ENCODE results near the gene ADARB2. TPM values are rescaled to one million over a fixed set of nuclear protein-coding genes. Genes with fewer than 3 reads are reported as not detected.

Gene ADARB2
- polyA plus RNA-seq, 6 donors from 2014 or later: 0.10 to 0.12 TPM; not detected in 4

DNA sequence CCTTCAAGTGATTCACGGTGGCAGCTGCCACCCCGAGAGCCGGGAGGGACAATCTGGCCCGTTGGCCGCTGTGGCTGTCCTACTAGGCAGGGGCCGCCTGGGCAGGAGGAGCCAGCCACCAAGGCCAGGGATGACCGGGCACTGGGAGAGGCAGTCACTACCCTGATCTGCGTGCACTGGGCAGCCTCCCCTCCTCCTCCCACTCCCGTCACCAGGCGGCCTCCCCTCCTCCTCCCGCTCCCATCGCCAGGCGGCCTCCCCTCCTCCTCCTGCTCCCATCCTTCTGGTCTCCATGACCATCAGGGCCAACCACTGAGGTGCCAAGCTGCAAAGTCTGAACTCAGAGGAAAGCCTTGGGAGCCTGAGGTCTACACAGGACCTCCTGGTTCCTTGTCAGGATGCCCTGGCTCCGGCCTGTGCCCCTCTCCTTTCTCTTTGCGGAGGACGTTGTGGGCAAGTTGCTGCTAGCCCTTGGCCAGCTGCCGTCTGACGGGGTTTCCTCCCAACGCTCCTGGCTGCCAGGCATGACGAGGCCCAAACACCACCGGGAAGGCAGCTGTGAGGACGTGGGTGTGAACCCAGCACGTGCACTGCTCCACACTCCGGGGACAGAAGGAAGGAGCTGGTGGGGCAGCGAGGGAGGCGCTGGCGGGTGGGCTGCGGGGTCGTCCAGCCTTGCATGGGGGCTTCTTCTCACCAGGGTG is 550.0 kb downstream of the ADARB2 start:
- ATAC-seq (ENCODE audit: low read depth in 2 of 2) (no peak), DNase-seq (no peak)
- H3K27ac Mint-ChIP-seq: no peak overlapping the region
- H3K4me3 Mint-ChIP-seq: no peak overlapping the region
- H3K36me3 Mint-ChIP-seq: no peaks in the 10 kb centered on the region
- no peaks in the 10 kb centered on the region for H3K4me1 Mint-ChIP-seq
- H3K27me3 Mint-ChIP-seq: peaks cover 0 to 22% (median 6%) of the 10 kb centered on the region in 3 donors
- no peaks in the 10 kb centered on the region for H3K9me3 Mint-ChIP-seq

DNA sequence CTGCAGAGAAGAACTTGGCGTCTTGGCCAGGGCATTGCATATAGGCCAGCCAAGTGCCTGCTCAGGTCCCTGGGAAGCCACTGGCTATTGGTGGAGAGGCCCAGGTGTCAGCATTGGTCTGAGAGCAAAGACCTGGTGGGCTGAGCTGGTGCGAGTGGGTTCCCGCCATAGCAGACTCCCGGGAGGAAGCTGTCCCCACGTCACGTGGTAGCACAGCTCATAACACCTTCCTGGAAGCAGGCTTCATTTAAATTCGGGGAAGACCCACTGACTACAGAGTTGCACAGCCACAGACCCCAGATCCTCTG is 550.7 kb downstream of the ADARB2 start:
- H3K27ac Mint-ChIP-seq: no peak overlapping the region
- H3K9me3 Mint-ChIP-seq: no peaks in the 10 kb centered on the region
- peaks cover 0 to 22% (median 6%) of the 10 kb centered on the region in 3 donors for H3K27me3 Mint-ChIP-seq
- no peaks in the 10 kb centered on the region for H3K4me1 Mint-ChIP-seq
- no peak overlapping the region for H3K4me3 Mint-ChIP-seq
- H3K36me3 Mint-ChIP-seq: no peaks in the 10 kb centered on the region
- DNase-seq (no peak), ATAC-seq (ENCODE audit: low read depth in 2 of 2) (no peak)

DNA sequence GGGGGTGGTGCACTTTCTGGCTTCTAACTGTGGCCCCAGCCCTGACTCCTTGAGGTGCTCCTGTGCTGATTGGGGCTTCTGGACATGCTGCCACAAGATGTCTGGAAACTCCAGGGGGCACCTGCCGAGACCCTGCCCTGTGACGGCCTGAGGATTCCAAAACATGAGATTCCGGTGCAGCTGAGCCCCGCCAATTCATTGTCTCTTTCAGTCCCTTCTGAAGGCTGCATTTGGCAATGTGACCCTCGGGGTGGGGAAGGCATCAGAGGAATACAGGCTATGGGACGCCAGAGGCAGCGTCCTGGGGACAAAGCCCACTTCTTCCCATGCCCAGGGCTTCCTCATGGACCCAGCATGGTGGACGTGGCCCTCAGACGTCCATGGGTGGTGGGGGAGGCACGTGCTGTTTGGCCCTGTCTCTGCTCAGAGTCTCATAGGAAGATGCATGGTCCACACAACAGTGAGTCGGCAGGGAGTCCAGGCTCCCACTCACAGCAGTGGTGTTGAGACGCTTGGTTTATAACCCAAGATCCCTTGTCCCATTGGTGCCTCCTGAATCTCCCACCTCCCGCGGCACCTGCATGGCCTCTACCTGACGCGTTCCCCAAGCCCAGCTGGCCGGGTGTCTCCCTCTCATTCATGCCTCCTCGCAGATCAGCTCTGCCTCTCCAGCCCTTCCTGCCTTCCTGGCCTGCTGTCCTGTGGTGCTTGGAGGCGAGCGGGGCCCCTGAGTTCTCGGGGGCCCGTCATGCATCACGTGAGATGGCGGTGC is 551.2 kb downstream of the ADARB2 start:
- no peaks in the 10 kb centered on the region for H3K9me3 Mint-ChIP-seq
- H3K27ac Mint-ChIP-seq: no peak overlapping the region
- ATAC-seq (ENCODE audit: low read depth in 2 of 2) (no peak), DNase-seq (no peak)
- no peak overlapping the region for H3K4me3 Mint-ChIP-seq
- H3K36me3 Mint-ChIP-seq: no peaks in the 10 kb centered on the region
- H3K4me1 Mint-ChIP-seq: no peaks in the 10 kb centered on the region
- H3K27me3 Mint-ChIP-seq: peaks cover 0 to 22% (median 6%) of the 10 kb centered on the region in 3 donors

DNA sequence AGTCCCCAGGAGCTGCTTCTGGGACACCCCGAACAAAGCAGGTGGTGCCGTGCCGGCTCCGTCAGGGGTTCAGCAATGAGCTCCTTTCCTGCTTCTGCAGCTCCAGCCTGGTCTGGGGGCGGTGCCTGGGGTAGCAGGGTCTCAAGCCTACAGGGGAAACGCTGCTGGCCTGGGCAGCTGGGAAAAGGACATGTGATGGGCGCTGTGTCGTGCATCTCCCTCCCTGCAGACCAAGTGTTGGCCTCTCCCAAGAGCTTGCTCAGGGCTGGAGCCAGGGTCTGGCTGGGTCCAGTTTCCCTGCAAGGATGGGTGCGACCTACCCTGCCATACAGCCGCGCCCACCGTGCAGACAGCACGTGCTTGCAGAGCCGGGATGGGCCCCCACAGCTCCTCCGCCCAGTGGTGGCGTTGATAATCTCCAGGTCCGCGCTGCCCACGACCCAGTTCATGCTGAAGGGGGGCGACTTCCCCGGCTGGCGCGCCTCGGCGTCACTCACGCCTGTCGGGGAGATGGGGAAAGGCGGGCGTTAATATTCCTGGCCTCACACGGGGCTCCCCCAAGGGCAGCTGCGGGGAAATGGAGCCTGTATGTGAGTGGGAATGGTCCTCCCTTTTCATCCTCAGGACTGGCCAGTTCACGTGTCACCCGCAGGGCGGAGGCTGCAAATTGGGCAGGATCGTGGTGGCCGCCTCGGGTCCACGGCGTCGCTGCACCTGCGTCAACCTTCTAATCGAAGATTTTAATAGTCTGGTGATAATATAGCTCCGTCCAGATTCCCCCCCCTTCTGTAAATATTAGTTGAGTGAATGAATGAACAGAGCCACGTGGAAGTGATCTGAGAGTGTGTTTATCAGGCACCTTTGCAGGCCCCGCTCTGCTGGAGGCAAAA is 552.5 kb downstream of the ADARB2 start:
- Mint-ChIP-seq H3K4me1 (no peaks in the 10 kb centered on the region), H3K9me3 (peaks cover 0 to 2% (median 0%) of the 10 kb centered on the region in 7 donors), H3K36me3 (no peaks in the 10 kb centered on the region), H3K27ac (no peak overlapping the region), H3K4me3 (no peak overlapping the region), H3K27me3 (peaks cover 0 to 24% (median 10%) of the 10 kb centered on the region in 3 donors)
- DNase-seq: no peak
- ATAC-seq (ENCODE audit: low read depth in 2 of 2): no peak

DNA sequence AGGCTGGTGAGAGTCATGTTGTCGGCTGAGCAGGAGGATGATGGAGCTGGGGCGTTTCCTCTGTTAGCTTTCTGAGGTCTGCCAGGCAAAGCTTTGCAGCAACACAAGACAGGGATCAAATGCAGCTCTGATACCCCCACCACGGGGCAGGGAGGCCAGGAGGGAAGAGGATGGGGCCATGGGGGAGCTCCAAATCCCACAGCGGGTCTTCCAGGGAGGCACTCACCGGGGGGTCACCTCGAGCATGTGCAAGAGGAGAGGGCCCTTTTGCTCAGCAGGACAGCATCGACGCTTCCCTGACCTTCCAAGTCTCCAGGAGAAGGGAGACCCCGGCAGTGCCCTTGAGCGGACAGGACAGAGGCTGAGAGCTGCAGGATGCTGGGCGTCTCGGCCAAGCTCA is 553.6 kb downstream of the ADARB2 start:
- H3K4me1 Mint-ChIP-seq: no peaks in the 10 kb centered on the region
- H3K4me3 Mint-ChIP-seq: no peak overlapping the region
- peaks cover 0 to 2% (median 0%) of the 10 kb centered on the region in 7 donors for H3K9me3 Mint-ChIP-seq
- peaks cover 8 to 17% (median 10%) of the 10 kb centered on the region in 3 donors for H3K27me3 Mint-ChIP-seq
- ATAC-seq (ENCODE audit: low read depth in 2 of 2) (no peak), DNase-seq (no peak)
- no peaks in the 10 kb centered on the region for H3K36me3 Mint-ChIP-seq
- H3K27ac Mint-ChIP-seq: no peak overlapping the region

DNA sequence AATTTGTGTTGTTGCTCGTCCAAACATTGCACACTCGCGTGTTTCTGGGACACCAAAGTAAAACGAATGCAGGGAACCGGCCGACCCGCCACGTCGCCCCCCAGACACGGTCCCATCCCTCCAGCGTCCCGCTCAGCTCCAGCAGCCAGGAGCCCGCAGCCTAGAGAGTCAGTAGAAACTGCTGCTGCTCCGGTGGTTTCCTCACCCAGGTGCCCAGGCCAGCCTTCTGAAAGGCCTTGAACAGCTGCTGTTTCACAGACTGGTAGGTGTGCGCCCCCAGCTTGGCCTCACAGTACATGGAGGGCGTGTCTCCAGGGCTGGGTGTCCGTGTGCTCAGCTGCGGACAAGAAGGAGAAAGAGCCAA is 554.3 kb downstream of the ADARB2 start:
- Mint-ChIP-seq H3K4me1 (no peaks in the 10 kb centered on the region), H3K9me3 (peaks cover 0 to 2% (median 0%) of the 10 kb centered on the region in 7 donors), H3K27ac (no peak overlapping the region), H3K4me3 (no peak overlapping the region), H3K36me3 (no peaks in the 10 kb centered on the region), H3K27me3 (peaks cover 8 to 15% (median 10%) of the 10 kb centered on the region in 3 donors)
- DNase-seq (no peak), ATAC-seq (ENCODE audit: low read depth in 2 of 2) (no peak)

DNA sequence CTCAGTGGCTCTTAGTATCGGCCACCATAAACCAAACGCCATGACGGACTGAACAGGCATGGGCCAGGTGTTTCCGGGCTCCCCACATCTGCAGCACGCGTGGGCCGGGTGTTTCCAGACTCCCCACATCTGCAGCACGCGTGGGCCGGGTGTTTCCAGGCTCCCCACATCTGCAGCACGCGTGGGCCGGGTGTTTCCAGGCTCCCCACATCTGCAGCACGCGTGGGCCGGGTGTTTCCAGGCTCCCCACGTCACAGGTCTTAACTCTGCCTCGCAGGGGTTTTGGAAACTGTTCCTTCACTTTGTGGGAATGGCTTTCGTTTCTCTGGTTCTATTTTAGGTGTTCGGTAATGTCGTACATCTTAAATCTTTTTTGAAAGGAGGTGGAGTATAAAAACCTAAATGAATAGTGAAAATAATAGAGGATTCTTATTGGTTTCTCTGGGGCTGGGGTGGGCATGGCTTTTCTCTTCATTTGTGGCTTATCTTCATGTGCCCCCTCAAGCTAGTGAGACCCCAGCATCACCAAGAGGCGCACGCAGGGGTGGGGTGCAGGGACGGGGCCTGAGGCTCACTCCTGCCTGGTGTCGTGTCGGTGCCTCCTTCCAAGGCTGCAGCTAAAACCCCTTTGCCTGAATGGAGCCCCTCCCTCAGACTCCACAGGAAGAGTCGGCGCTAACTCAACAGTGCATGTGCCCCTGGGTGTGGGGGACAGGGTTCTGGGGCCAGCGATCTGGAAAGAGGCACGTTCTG is 554.9 kb downstream of the ADARB2 start:
- no peaks in the 10 kb centered on the region for H3K36me3 Mint-ChIP-seq
- H3K4me3 Mint-ChIP-seq: no peak overlapping the region
- peaks cover 8 to 15% (median 10%) of the 10 kb centered on the region in 3 donors for H3K27me3 Mint-ChIP-seq
- H3K27ac Mint-ChIP-seq: no peak overlapping the region
- H3K9me3 Mint-ChIP-seq: peaks cover 0 to 2% (median 0%) of the 10 kb centered on the region in 7 donors
- H3K4me1 Mint-ChIP-seq: no peaks in the 10 kb centered on the region
- DNase-seq (no peak), ATAC-seq (ENCODE audit: low read depth in 2 of 2) (no peak)

DNA sequence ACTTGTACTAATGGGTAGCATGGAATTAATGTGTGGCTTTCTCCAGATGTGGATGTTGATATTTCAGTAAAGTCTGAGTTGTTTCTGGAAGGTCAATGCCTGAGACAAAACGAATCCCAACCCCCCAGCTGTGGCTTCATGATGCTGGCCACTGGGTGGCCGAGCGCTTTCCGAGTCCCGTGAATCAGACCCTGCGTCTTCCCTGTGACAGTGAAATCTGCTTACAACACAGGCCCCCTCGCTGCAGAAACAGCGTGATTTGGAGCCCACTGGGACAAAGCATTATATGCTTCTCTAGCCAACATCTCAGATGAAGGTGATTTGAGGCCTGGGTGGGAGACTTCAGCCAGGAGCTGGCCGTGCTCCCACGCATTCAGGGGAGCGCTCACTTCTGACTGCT is 556.5 kb downstream of the ADARB2 start:
- no peak for ATAC-seq (ENCODE audit: low read depth in 2 of 2)
- no peak for DNase-seq
- H3K4me1 Mint-ChIP-seq: no peaks in the 10 kb centered on the region
- H3K27me3 Mint-ChIP-seq: peaks cover 8 to 15% (median 10%) of the 10 kb centered on the region in 3 donors
- H3K27ac Mint-ChIP-seq: peak overlapping the region in 1 of 6 donors; percentile 52
- no peak overlapping the region for H3K4me3 Mint-ChIP-seq
- H3K9me3 Mint-ChIP-seq: peaks cover 0 to 2% (median 0%) of the 10 kb centered on the region in 7 donors
- no peaks in the 10 kb centered on the region for H3K36me3 Mint-ChIP-seq

DNA sequence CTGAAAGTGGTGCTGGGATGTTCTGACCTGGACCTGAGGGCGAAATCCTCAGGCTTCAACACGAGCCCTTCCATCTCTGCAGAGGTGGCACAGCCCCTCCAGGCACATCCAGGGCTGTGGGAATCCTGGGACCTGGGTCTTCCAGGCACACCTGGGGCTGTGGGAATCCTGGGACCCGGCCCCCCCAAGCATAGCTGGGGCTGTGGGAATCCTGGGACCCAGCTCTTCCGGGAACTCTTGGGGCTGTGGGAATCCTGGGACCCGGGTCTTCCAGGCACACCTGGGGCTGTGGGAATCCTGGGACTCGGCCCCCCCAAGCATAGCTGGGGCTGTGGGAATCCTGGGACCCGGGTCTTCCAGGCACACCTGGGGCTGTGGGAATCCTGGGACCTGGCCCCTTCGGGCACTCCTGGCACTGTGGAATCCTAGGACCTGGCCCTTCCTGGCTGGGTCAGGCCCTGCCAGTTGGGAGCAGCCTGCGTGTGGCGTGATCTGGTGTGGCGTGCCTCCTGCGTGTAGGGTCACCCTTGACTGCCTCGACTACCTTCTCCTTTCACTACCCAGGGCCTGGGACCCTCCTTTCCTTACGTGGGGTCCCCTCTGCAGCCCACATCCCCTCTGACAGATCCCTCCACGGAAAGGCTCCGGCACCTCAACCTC is 557.1 kb downstream of the ADARB2 start:
- peak overlapping the region in 1 of 6 donors; percentile 88 for H3K27ac Mint-ChIP-seq
- H3K36me3 Mint-ChIP-seq: no peaks in the 10 kb centered on the region
- DNase-seq: no peak
- H3K4me3 Mint-ChIP-seq: no peak overlapping the region
- ATAC-seq (ENCODE audit: low read depth in 2 of 2): no peak
- H3K9me3 Mint-ChIP-seq: peaks cover 0 to 2% (median 0%) of the 10 kb centered on the region in 7 donors
- no peaks in the 10 kb centered on the region for H3K4me1 Mint-ChIP-seq
- peaks cover 10 to 15% (median 11%) of the 10 kb centered on the region in 3 donors for H3K27me3 Mint-ChIP-seq

DNA sequence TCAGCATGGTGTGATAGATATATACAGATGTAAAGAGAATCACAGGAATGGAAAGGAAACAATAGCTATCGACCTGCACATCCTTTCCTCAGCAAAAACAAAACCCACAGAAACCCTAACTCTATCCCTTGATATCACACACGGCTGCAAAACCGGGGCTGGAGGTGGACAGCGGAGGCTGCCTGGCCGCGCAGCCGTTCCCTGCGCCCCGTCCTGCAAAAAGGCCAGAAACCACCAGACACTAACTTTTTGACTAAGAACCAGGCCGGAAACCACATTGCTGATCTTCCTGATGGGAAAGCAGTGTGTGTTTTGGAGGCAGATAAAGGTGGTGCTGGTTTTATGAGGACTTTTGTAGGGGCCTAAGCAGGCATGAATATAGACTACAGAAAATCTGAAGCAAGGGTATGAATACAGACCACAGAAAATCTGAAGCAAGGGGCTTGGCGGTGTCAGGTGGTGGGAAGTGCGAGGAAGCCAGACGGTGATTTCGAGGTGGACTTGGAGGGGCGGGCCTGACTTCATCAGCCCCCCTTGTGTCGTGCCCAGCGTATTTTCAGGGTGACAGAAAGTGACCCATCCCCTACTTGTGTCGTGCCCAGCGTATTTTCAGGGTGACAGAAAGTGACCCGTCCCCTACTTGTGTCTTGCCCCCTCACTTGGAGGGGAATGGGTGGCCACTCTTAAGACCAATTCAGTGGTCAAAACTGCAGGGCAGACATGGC is 557.8 kb downstream of the ADARB2 start:
- no peak overlapping the region for H3K4me3 Mint-ChIP-seq
- H3K9me3 Mint-ChIP-seq: peaks cover 0 to 2% (median 0%) of the 10 kb centered on the region in 7 donors
- H3K27me3 Mint-ChIP-seq: peaks cover 10 to 15% (median 13%) of the 10 kb centered on the region in 3 donors
- no peak for ATAC-seq (ENCODE audit: low read depth in 2 of 2)
- DNase-seq: no peak
- no peak overlapping the region for H3K27ac Mint-ChIP-seq
- H3K4me1 Mint-ChIP-seq: no peaks in the 10 kb centered on the region
- H3K36me3 Mint-ChIP-seq: no peaks in the 10 kb centered on the region

DNA sequence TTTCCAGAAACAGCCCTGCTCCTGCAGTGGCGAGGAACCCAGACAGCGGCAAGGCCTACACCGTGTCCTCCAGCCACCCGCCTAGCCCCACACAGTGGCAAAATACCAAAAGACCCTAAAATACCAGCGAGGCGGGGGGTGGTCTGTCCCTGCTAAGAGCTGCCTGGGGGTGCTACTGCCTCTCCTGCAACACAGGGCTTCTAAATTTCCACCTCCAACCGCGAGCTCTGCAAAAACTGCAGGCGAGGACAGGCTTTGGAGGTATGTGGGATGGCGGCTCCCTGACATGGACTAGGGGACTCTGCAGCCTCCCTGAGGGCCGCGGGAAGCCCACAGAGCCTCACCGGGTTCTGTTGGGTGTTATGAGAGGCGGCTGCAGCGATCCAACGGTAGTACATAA is 558.8 kb downstream of the ADARB2 start:
- H3K36me3 Mint-ChIP-seq: no peaks in the 10 kb centered on the region
- H3K4me1 Mint-ChIP-seq: no peaks in the 10 kb centered on the region
- no peak overlapping the region for H3K27ac Mint-ChIP-seq
- no peak overlapping the region for H3K4me3 Mint-ChIP-seq
- peaks cover 0 to 2% (median 0%) of the 10 kb centered on the region in 7 donors for H3K9me3 Mint-ChIP-seq
- ATAC-seq (ENCODE audit: low read depth in 2 of 2) (no peak), DNase-seq (no peak)
- peaks cover 14 to 19% (median 16%) of the 10 kb centered on the region in 3 donors for H3K27me3 Mint-ChIP-seq

DNA sequence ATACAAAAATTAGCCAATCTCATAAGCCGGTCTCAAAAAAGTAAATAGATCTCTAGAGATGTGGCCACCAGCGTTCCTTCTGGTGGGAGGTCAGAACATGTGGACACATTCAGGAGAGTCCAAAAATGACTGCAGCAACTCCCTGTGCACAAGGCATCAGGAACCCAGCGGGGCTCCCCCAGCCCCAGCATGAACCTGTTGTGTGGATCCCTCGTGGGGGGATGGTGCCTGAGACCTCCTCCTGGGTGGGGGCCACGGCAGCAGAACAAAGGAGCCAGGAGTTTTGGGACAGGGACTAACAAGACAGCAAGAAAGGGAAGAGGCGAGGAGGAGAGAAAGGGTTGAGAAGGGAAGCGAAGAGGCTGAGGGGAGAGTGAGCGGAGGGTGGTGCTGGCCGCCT is 559.4 kb downstream of the ADARB2 start:
- DNase-seq (no peak), ATAC-seq (ENCODE audit: low read depth in 2 of 2) (no peak)

More for the DNA sequence above, 559.4 kb downstream of the ADARB2 start:
- H3K27me3 Mint-ChIP-seq: peaks cover 12 to 19% (median 16%) of the 10 kb centered on the region in 3 donors
- no peaks in the 10 kb centered on the region for H3K36me3 Mint-ChIP-seq
- no peaks in the 10 kb centered on the region for H3K4me1 Mint-ChIP-seq
- no peak overlapping the region for H3K27ac Mint-ChIP-seq
- peaks cover 0 to 2% (median 0%) of the 10 kb centered on the region in 7 donors for H3K9me3 Mint-ChIP-seq
- H3K4me3 Mint-ChIP-seq: no peak overlapping the region
